ENCODE data around the gene IPO5.

The IPO5 gene

DNA sequence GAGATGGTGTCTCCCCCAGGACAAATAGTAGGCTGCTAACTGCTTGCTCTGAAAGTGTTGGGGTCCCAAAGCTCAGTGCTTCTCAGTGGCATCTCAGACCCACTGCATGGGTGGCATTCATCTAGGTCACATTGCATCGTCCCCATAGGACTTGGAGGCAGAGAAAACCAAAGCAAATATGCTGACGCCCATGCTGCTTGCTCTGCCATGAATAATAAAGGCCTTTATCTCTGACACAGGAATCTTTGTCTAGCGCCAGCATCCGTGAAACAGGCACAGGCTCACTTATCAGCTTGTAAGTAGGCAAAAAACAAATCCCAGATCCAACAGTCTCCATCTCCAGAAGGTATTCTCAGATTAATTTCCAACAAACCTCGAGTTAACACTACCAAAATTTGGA lies 18.9 kb upstream of the IPO5 start:
- Histone ChIP-seq H3K23ac (ENCODE audit: low read length) (no peak overlapping the region), H3K4me3 (ENCODE audit: low read depth, low read length) (no peak overlapping the region), H2AK5ac (ENCODE audit: low read length) (no peak overlapping the region), H3K4me1 (ENCODE audit: control insufficient read depth in 1 of 2, insufficient read depth in 2 of 2, low read length in 2 of 2) (peaks cover 0 to 2% of the 10 kb centered on the region in 2 experiments), H4K8ac (ENCODE audit: low read depth, low read length) (no peak overlapping the region), H3K4ac (ENCODE audit: low read depth, low read length) (no peak overlapping the region), H4K91ac (ENCODE audit: low read depth, low read length) (no peak overlapping the region), H3K36me3 (ENCODE audit: control insufficient read depth in 1 of 2, insufficient read depth in 2 of 2, low read length in 2 of 2) (no peaks in the 10 kb centered on the region), H3K27ac (ENCODE audit: low read depth, low read length) (no peak overlapping the region), H3K18ac (ENCODE audit: low read length) (no peak overlapping the region), H3K9ac (ENCODE audit: low read length) (no peak overlapping the region), H3K14ac (ENCODE audit: low read length) (no peak overlapping the region), H3K9me3 (ENCODE audit: insufficient read depth, low read depth, low read length) (no peaks in the 10 kb centered on the region), H3K79me1 (ENCODE audit: low read length) (no peaks in the 10 kb centered on the region), H3K27me3 (ENCODE audit: insufficient read depth, low read length) (no peaks in the 10 kb centered on the region), H4K12ac (ENCODE audit: low read depth, low read length) (no peak overlapping the region), H2BK120ac (ENCODE audit: insufficient read depth, low read length, poor library complexity) (no peak overlapping the region), H3K79me2 (ENCODE audit: control insufficient read depth, insufficient read depth, low read length, poor library complexity) (no peaks in the 10 kb centered on the region), H2AFZ (ENCODE audit: insufficient read depth, low read length, poor library complexity) (no peak overlapping the region), H2BK12ac (ENCODE audit: low read length) (no peak overlapping the region), H3K4me2 (ENCODE audit: low read length) (no peak overlapping the region), H2BK5ac (ENCODE audit: low read depth, low read length, poor library complexity) (no peak overlapping the region)
- no peak for DNase-seq
- no CpG with 5 or more reads among the region's 5 CpGs for WGBS (ENCODE audit: extremely low coverage, insufficient coverage, insufficient read length)

- DNase-seq, result no peak
- Histone ChIP-seq H4K91ac (ENCODE audit: low read depth, low read length) (no peak overlapping the region), H2BK120ac (ENCODE audit: insufficient read depth, low read length, poor library complexity) (no peak overlapping the region), H3K4me1 (ENCODE audit: control insufficient read depth in 1 of 2, insufficient read depth in 2 of 2, low read length in 2 of 2) (peaks cover 0 to 2% of the 10 kb centered on the region in 2 experiments), H3K23ac (ENCODE audit: low read length) (no peak overlapping the region), H2AK5ac (ENCODE audit: low read length) (no peak overlapping the region), H3K4me3 (ENCODE audit: low read depth, low read length) (no peak overlapping the region), H3K27ac (ENCODE audit: low read depth, low read length) (no peak overlapping the region), H3K14ac (ENCODE audit: low read length) (no peak overlapping the region), H2BK5ac (ENCODE audit: low read depth, low read length, poor library complexity) (no peak overlapping the region), H3K36me3 (ENCODE audit: control insufficient read depth in 1 of 2, insufficient read depth in 2 of 2, low read length in 2 of 2) (no peaks in the 10 kb centered on the region), H2BK12ac (ENCODE audit: low read length) (no peak overlapping the region), H3K9me3 (ENCODE audit: insufficient read depth, low read depth, low read length) (no peaks in the 10 kb centered on the region), H3K4ac (ENCODE audit: low read depth, low read length) (no peak overlapping the region), H4K8ac (ENCODE audit: low read depth, low read length) (no peak overlapping the region), H3K9ac (ENCODE audit: low read length) (no peak overlapping the region), H3K4me2 (ENCODE audit: low read length) (no peak overlapping the region), H3K79me2 (ENCODE audit: control insufficient read depth, insufficient read depth, low read length, poor library complexity) (no peaks in the 10 kb centered on the region), H3K79me1 (ENCODE audit: low read length) (no peaks in the 10 kb centered on the region), H3K18ac (ENCODE audit: low read length) (no peak overlapping the region), H3K27me3 (ENCODE audit: insufficient read depth, low read length) (no peaks in the 10 kb centered on the region), H4K12ac (ENCODE audit: low read depth, low read length) (no peak overlapping the region), H2AFZ (ENCODE audit: insufficient read depth, low read length, poor library complexity) (no peak overlapping the region)
- no CpG with 5 or more reads among the region's 2 CpGs for WGBS (ENCODE audit: extremely low coverage, insufficient coverage, insufficient read length)
These were observed 18.4 kb upstream of the IPO5 start for GRCh38 chr13:97935071-97935470.

DNA sequence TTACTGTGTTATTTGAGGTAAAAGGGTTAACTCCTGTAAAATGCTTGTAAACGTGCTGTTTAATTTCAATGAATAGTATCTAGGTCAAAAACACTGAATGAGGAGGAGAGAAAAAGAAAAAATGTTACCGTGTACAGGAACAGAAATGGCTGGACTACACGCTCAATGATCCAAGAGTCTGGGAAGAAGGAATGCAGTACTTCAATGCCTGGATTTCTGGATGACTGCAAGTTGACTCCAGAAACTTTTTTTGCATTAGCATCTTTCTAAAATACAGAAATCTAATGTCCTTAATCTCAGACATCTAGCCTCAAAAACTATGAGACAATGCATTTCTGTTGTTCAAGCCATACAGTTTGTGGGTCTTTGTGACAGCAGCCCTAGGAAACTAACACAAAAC lies 17.4 kb upstream of the IPO5 start:
- Histone ChIP-seq H3K79me1 (ENCODE audit: low read length) (no peaks in the 10 kb centered on the region), H2BK120ac (ENCODE audit: insufficient read depth, low read length, poor library complexity) (no peak overlapping the region), H3K4ac (ENCODE audit: low read depth, low read length) (no peak overlapping the region), H3K36me3 (ENCODE audit: control insufficient read depth in 1 of 2, insufficient read depth in 2 of 2, low read length in 2 of 2) (no peaks in the 10 kb centered on the region), H2BK12ac (ENCODE audit: low read length) (no peak overlapping the region), H3K9ac (ENCODE audit: low read length) (no peak overlapping the region), H3K27ac (ENCODE audit: low read depth, low read length) (no peak overlapping the region), H3K4me3 (ENCODE audit: low read depth, low read length) (no peak overlapping the region), H4K8ac (ENCODE audit: low read depth, low read length) (no peak overlapping the region), H3K14ac (ENCODE audit: low read length) (no peak overlapping the region), H2BK5ac (ENCODE audit: low read depth, low read length, poor library complexity) (no peak overlapping the region), H4K12ac (ENCODE audit: low read depth, low read length) (no peak overlapping the region), H4K91ac (ENCODE audit: low read depth, low read length) (no peak overlapping the region), H3K4me1 (ENCODE audit: control insufficient read depth in 1 of 2, insufficient read depth in 2 of 2, low read length in 2 of 2) (peaks cover 0 to 2% of the 10 kb centered on the region in 2 experiments), H3K18ac (ENCODE audit: low read length) (no peak overlapping the region), H2AFZ (ENCODE audit: insufficient read depth, low read length, poor library complexity) (no peak overlapping the region), H3K27me3 (ENCODE audit: insufficient read depth, low read length) (no peaks in the 10 kb centered on the region), H3K23ac (ENCODE audit: low read length) (no peak overlapping the region), H3K9me3 (ENCODE audit: insufficient read depth, low read depth, low read length) (no peaks in the 10 kb centered on the region), H2AK5ac (ENCODE audit: low read length) (no peak overlapping the region), H3K4me2 (ENCODE audit: low read length) (no peak overlapping the region), H3K79me2 (ENCODE audit: control insufficient read depth, insufficient read depth, low read length, poor library complexity) (no peaks in the 10 kb centered on the region)
- no peak for DNase-seq
- WGBS (ENCODE audit: extremely low coverage, insufficient coverage, insufficient read length), result no CpG with 5 or more reads among the region's 3 CpGs

DNA sequence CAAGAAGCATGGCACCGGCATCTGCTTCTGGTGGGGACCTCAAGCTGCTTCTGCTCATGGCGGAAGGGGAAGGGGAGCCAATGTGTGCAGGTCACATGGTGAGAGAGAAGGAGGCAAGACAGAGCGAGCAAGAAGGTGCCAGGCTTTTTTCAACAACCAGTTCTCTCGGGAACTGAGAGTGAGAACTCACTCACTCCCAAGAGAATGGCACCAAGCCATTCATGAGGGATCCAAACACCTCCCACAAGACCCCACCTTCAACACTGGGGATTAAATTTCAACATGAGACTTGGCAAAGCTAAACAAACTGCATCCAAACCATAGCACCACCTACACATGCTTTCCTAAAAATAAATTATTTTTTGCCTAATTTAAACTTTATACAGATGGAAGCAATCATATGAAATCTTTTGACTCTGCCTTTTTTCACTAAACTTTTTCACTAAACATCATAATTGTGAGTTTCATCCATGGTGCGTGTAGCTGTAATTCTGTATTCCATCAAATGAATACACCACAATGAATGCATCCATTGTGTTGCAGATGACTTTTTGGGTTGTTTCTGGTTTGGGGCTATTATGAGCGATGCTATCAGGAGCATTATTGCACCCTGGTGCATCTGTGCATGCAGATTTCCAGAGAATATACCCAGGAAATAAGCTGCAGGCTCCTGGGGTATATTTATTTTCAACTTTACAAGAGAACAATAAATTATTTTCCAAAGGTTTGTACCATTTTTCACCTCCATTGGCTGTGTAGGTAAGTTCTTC lies 14.6 kb upstream of the IPO5 start:
- H2BK12ac ChIP-seq (ENCODE audit: low read length), result no peak overlapping the region
- H3K4me2 ChIP-seq (ENCODE audit: low read length), result no peak overlapping the region
- no peak overlapping the region for H2BK5ac ChIP-seq (ENCODE audit: low read depth, low read length, poor library complexity)
- H4K91ac ChIP-seq (ENCODE audit: low read depth, low read length), result no peak overlapping the region
- no peak overlapping the region for H3K9ac ChIP-seq (ENCODE audit: low read length)
- H3K23ac ChIP-seq (ENCODE audit: low read length), result no peak overlapping the region
- H4K12ac ChIP-seq (ENCODE audit: low read depth, low read length), result no peak overlapping the region
- whole genome bisulfite sequencing (ENCODE audit: extremely low coverage, insufficient coverage, insufficient read length), result no CpG with 5 or more reads among the region's 6 CpGs
- H3K79me1 ChIP-seq (ENCODE audit: low read length), result no peaks in the 10 kb centered on the region
- H3K27ac ChIP-seq (ENCODE audit: low read depth, low read length), result no peak overlapping the region
- no peaks in the 10 kb centered on the region for H3K36me3 ChIP-seq (ENCODE audit: control insufficient read depth in 1 of 2, insufficient read depth in 2 of 2, low read length in 2 of 2)
- no peak overlapping the region for H2AFZ ChIP-seq (ENCODE audit: insufficient read depth, low read length, poor library complexity)
- no peak overlapping the region for H4K8ac ChIP-seq (ENCODE audit: low read depth, low read length)
- H3K18ac ChIP-seq (ENCODE audit: low read length), result no peak overlapping the region
- H3K4me3 ChIP-seq (ENCODE audit: low read depth, low read length), result no peak overlapping the region
- H3K14ac ChIP-seq (ENCODE audit: low read length), result no peak overlapping the region
- H3K9me3 ChIP-seq (ENCODE audit: insufficient read depth, low read depth, low read length), result no peaks in the 10 kb centered on the region
- no peak overlapping the region for H2AK5ac ChIP-seq (ENCODE audit: low read length)
- H3K4ac ChIP-seq (ENCODE audit: low read depth, low read length), result no peak overlapping the region
- no peak overlapping the region for H2BK120ac ChIP-seq (ENCODE audit: insufficient read depth, low read length, poor library complexity)
- no peak for DNase-seq
- no peaks in the 10 kb centered on the region for H3K79me2 ChIP-seq (ENCODE audit: control insufficient read depth, insufficient read depth, low read length, poor library complexity)
- no peaks in the 10 kb centered on the region for H3K4me1 ChIP-seq (ENCODE audit: control insufficient read depth in 1 of 2, insufficient read depth in 2 of 2, low read length in 2 of 2)
- H3K27me3 ChIP-seq (ENCODE audit: insufficient read depth, low read length), result no peaks in the 10 kb centered on the region
